Mesenchymal stem cell (in vitro differentiated cells and primary cell): ENCODE data around the gene GOLIM4.
"Not testable (repeated sequence)": the region's sequence is repeated elsewhere in the genome, so short reads cannot be mapped to it uniquely, and the experiment has no call there.

Experiments used
- DNase-seq: peaks from one replicate; pipeline ENCODE4 v3.0.0-alpha.2; 2013
- H2AFZ ChIP-seq: one replicate; pipeline ENCODE4 v1.6.1; 2013; ENCODE audit warnings: low read depth, mild to moderate bottlenecking, control low read depth, inconsistent platforms, low read length, moderate library complexity
- H2AK5ac ChIP-seq: 2 replicates; pipeline ENCODE4 v1.6.1; 2013; ENCODE audit warnings: low read length, moderate library complexity, mild to moderate bottlenecking, inconsistent platforms; ENCODE audit not compliant: severe bottlenecking
- H2BK120ac ChIP-seq: one replicate; pipeline ENCODE4 v1.6.1; 2013; ENCODE audit warnings: low read depth, mild to moderate bottlenecking, inconsistent platforms, low read length, moderate library complexity
- H2BK12ac ChIP-seq, 2 experiments: one replicate each; pipeline ENCODE4 v1.6.1; 2013; ENCODE audit warnings: inconsistent platforms in 2 of 2, low read length in 2 of 2, mild to moderate bottlenecking in 2 of 2, moderate library complexity in 2 of 2, control low read depth in 1 of 2
- H2BK15ac ChIP-seq: one replicate; pipeline ENCODE4 v1.6.1; 2013; ENCODE audit warnings: mild to moderate bottlenecking, low read depth, inconsistent platforms; ENCODE audit not compliant: poor library complexity, severe bottlenecking
- H2BK5ac ChIP-seq: 2 replicates; pipeline ENCODE4 v1.6.1; 2013; ENCODE audit warnings: low read depth, mild to moderate bottlenecking, low read length, control low read depth, inconsistent platforms; ENCODE audit not compliant: poor library complexity, severe bottlenecking
- H3K14ac ChIP-seq, 2 experiments: one replicate each; pipeline ENCODE4 v1.6.1; 2013; ENCODE audit warnings: inconsistent platforms in 2 of 2, low read length in 2 of 2, control low read depth in 1 of 2, mild to moderate bottlenecking in 1 of 2, moderate library complexity in 1 of 2
- H3K18ac ChIP-seq, 2 experiments: one replicate each; pipeline ENCODE4 v1.6.1; 2013; ENCODE audit warnings: inconsistent platforms in 2 of 2, low read length in 2 of 2, control low read depth in 1 of 2, low read depth in 1 of 2, mild to moderate bottlenecking in 1 of 2
- H3K23ac ChIP-seq, 2 experiments: one replicate each; pipeline ENCODE4 v1.6.1; 2013; ENCODE audit warnings: inconsistent platforms in 2 of 2, low read length in 2 of 2, mild to moderate bottlenecking in 2 of 2, moderate library complexity in 2 of 2, control low read depth in 1 of 2
- H3K27ac ChIP-seq: 2 replicates; pipeline ENCODE4 v1.5.1; 2013; ENCODE audit warnings: mild to moderate bottlenecking, moderate library complexity, low read length, control low read depth, inconsistent platforms; ENCODE audit not compliant: poor library complexity, severe bottlenecking
- H3K27me3 ChIP-seq, 2 experiments: 2 replicates each; pipeline versions ENCODE4 v1.6.1 to v1.7.0; 2013; ENCODE audit warnings: low read length in 2 of 2, mild to moderate bottlenecking in 2 of 2, moderate library complexity in 2 of 2, control low read depth in 1 of 2, inconsistent platforms in 1 of 2; ENCODE audit not compliant: control insufficient read depth in 1 of 2, insufficient read depth in 1 of 2
- H3K36me3 ChIP-seq, 2 experiments: 2 replicates each; pipeline versions ENCODE4 v1.6.1 to v1.7.0; 2013; ENCODE audit warnings: low read length in 2 of 2, control low read depth in 1 of 2, inconsistent platforms in 1 of 2, low read depth in 1 of 2, mild to moderate bottlenecking in 1 of 2; ENCODE audit not compliant: insufficient read depth in 2 of 2, control insufficient read depth in 1 of 2
- H3K4ac ChIP-seq, 2 experiments: one replicate each; pipeline ENCODE4 v1.6.1; 2013; ENCODE audit warnings: inconsistent platforms in 2 of 2, low read length in 2 of 2, mild to moderate bottlenecking in 2 of 2, moderate library complexity in 2 of 2, control low read depth in 1 of 2, low read depth in 1 of 2
- H3K4me1 ChIP-seq: 2 replicates; pipeline ENCODE4 v1.6.1; 2013; ENCODE audit warnings: low read depth, low read length, control low read depth; ENCODE audit not compliant: control insufficient read depth, insufficient read depth
- H3K4me2 ChIP-seq: 2 replicates; pipeline ENCODE4 v1.6.1; 2013; ENCODE audit warnings: low read length, mild to moderate bottlenecking, inconsistent platforms; ENCODE audit not compliant: poor library complexity, severe bottlenecking
- H3K4me3 ChIP-seq, 2 experiments: 2 replicates each; pipeline versions ENCODE4 v1.5.1 to v1.7.0; 2013; ENCODE audit warnings: low read length in 2 of 2, mild to moderate bottlenecking in 2 of 2, control low read depth in 1 of 2, low read depth in 1 of 2; ENCODE audit not compliant: insufficient read depth in 1 of 2
- H3K79me1 ChIP-seq: replicated peaks from 2 replicates; pipeline ENCODE4 v1.6.1; 2013; ENCODE audit warnings: mild to moderate bottlenecking, control low read depth, low read length, inconsistent platforms; ENCODE audit not compliant: poor library complexity, severe bottlenecking
- H3K9ac ChIP-seq: 2 replicates; pipeline ENCODE4 v1.7.0; 2013; ENCODE audit warnings: mild to moderate bottlenecking, low read length, moderate library complexity
- H3K9me3 ChIP-seq: 2 replicates; pipeline ENCODE4 v1.7.0; 2013; ENCODE audit warnings: mild to moderate bottlenecking, low read length; ENCODE audit not compliant: control insufficient read depth
- H4K8ac ChIP-seq: one replicate; pipeline ENCODE4 v1.6.1; 2013; ENCODE audit warnings: inconsistent platforms, mild to moderate bottlenecking, low read length, moderate library complexity
- H4K91ac ChIP-seq: one replicate; pipeline ENCODE4 v1.6.1; 2013; ENCODE audit warnings: mild to moderate bottlenecking, low read length, inconsistent platforms
- WGBS: methylation state at CpG from one replicate; pipeline ENCODE4 v1.1.7; 2013; ENCODE audit warnings: mixed read lengths; 5-methylcytosine and 5-hydroxymethylcytosine counted together

Gene GOLIM4

GRCh38 chr3:168138421-168138820 is 42.7 kb upstream of the GOLIM4 start:
- Histone ChIP-seq H3K23ac (no peak overlapping the region), H4K91ac (no peak overlapping the region), H3K27me3 (no peaks in the 10 kb centered on the region), H3K14ac (no peak overlapping the region), H2BK5ac (no peak overlapping the region), H3K9ac (no peak overlapping the region), H3K18ac (no peak overlapping the region), H3K4ac (no peak overlapping the region), H3K4me3 (no peak overlapping the region), H2BK15ac (no peak overlapping the region), H3K4me2 (no peak overlapping the region), H3K4me1 (no peaks in the 10 kb centered on the region), H3K79me1 (no peaks in the 10 kb centered on the region), H3K9me3 (no peaks in the 10 kb centered on the region), H2AFZ (no peak overlapping the region), H2BK120ac (no peak overlapping the region), H3K36me3 (no peaks in the 10 kb centered on the region), H2BK12ac (no peak overlapping the region), H3K27ac (no peak overlapping the region), H4K8ac (no peak overlapping the region), H2AK5ac (no peak overlapping the region)
- DNase-seq = no peak
- 93% methylated on average over 5 of the region's 5 CpGs for WGBS

GRCh38 chr3:168134931-168135330 is 39.2 kb upstream of the GOLIM4 start:
- WGBS = 69% methylated on average over 4 of the region's 5 CpGs
- Histone ChIP-seq H2BK12ac (no peak overlapping the region), H3K23ac (no peak overlapping the region), H3K27ac (no peak overlapping the region), H3K18ac (no peak overlapping the region), H2BK15ac (no peak overlapping the region), H3K4me3 (no peak overlapping the region), H2BK5ac (no peak overlapping the region), H3K14ac (no peak overlapping the region), H4K91ac (no peak overlapping the region), H3K27me3 (no peaks in the 10 kb centered on the region), H3K9me3 (no peaks in the 10 kb centered on the region), H3K9ac (no peak overlapping the region), H2AFZ (no peak overlapping the region), H4K8ac (no peak overlapping the region), H2AK5ac (no peak overlapping the region), H3K36me3 (no peaks in the 10 kb centered on the region), H3K4me2 (no peak overlapping the region), H3K4me1 (no peaks in the 10 kb centered on the region), H2BK120ac (no peak overlapping the region), H3K4ac (no peak overlapping the region), H3K79me1 (no peaks in the 10 kb centered on the region)
- DNase-seq = no peak

DNA sequence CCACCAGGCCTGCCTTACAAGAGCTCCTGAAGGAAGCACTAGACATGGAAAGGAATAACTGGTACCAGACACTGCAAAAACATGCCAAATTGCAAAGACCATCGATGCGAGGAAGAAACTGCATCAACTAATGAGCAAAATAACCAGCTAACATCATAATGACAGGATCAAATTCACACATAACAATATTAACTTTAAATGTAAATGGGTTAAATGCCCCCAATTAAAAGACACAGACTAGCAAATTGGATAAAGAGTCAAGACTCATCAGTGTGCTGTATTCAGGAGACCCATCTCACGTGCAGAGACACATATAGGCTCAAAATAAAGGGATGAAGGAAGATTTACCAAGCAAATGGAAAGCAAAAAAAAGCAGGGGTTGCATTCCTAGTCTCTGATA is 34.5 kb upstream of the GOLIM4 start:
- 90% methylated on average over 1 of the region's 3 CpGs for WGBS
- not testable (repeated sequence) for H3K27ac ChIP-seq, H3K4me2 ChIP-seq, H2BK120ac ChIP-seq, H2AFZ ChIP-seq, H3K4me3 ChIP-seq, H2AK5ac ChIP-seq, H2BK5ac ChIP-seq, H2BK15ac ChIP-seq, H3K4ac ChIP-seq, H2BK12ac ChIP-seq, H3K9ac ChIP-seq, H3K9me3 ChIP-seq, H3K18ac ChIP-seq, H3K14ac ChIP-seq, H3K23ac ChIP-seq, H3K36me3 ChIP-seq, H3K4me1 ChIP-seq, H4K91ac ChIP-seq, DNase-seq, H4K8ac ChIP-seq, H3K79me1 ChIP-seq, H3K27me3 ChIP-seq

DNA sequence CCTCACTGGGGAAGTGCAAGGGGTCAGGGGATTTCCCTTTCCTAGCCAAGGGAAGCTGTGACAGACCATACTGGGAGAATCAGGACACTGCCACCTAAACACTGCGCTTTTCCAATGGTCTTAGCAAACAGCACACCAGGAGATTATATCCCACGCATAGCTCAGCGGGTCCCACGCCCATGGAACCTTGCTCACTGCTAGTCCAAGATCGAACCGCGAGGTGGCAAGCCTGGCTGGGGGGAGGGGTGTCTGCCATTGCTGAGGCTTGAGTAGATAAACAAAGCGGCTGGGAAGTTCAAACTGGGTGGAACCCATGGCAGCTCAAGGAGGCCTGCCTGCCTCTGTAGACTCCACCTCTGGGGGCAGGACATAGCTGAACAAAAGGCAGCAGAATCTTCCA is 32.7 kb upstream of the GOLIM4 start:
- not testable (repeated sequence) for H3K27me3 ChIP-seq, H3K4me3 ChIP-seq, DNase-seq, H3K23ac ChIP-seq, H3K18ac ChIP-seq, H3K4me1 ChIP-seq, H3K79me1 ChIP-seq, H3K27ac ChIP-seq, H2BK120ac ChIP-seq, H4K8ac ChIP-seq, H2AK5ac ChIP-seq, H2BK5ac ChIP-seq, H3K4me2 ChIP-seq, H2AFZ ChIP-seq, H3K9ac ChIP-seq, H3K9me3 ChIP-seq, H2BK12ac ChIP-seq, H2BK15ac ChIP-seq, H3K36me3 ChIP-seq, H3K4ac ChIP-seq, H3K14ac ChIP-seq, H4K91ac ChIP-seq
- WGBS = 96% methylated on average over 8 of the region's 8 CpGs
